CD14-positive monocyte (primary cell): ENCODE results near the gene KRTAP5-5. TPM values are rescaled to one million over a fixed set of nuclear protein-coding genes. Genes with fewer than 3 reads are reported as not detected.

Source experiments
- DNase-seq, 3 donors: peaks; one replicate each; pipeline ENCODE4 v3.0.0-alpha.2; 2011 to 2022
- H2AFZ ChIP-seq: 2 replicates; pipeline ENCODE4 v1.6.0; 2012; ENCODE audit warnings: mild to moderate bottlenecking, low read depth, low read length, inconsistent platforms; ENCODE audit not compliant: insufficient read depth, poor library complexity, severe bottlenecking
- H3K27ac ChIP-seq, 2 donors: 1 replicate in 1 of 2; 2 replicates in 1 of 2; pipeline ENCODE4 v1.5.1; 2012 to 2013; ENCODE audit warnings: low read length in 2 of 2, control low read depth in 1 of 2, inconsistent platforms in 1 of 2, low read depth in 1 of 2, mild to moderate bottlenecking in 1 of 2
- H3K27me3 ChIP-seq, 2 donors: one replicate each; pipeline versions ENCODE4 v1.6.0 to v1.6.1; 2011 to 2013; ENCODE audit warnings: low read length in 2 of 2; ENCODE audit not compliant: control insufficient read depth in 2 of 2, insufficient read depth in 2 of 2
- H3K36me3 ChIP-seq, 2 donors: replicated peaks in 1 of 2; 1 replicate in 1 of 2; 2 replicates in 1 of 2; pipeline versions ENCODE4 v1.5.1 to v1.6.1; 2012 to 2013; ENCODE audit warnings: low read length in 2 of 2, control low read depth in 1 of 2, inconsistent platforms in 1 of 2, mild to moderate bottlenecking in 1 of 2; ENCODE audit not compliant: insufficient read depth in 2 of 2, control insufficient read depth in 1 of 2
- H3K4me1 ChIP-seq, 2 donors: 1 replicate in 1 of 2; 2 replicates in 1 of 2; pipeline versions ENCODE4 v1.5.1 to v1.6.1; 2012 to 2013; ENCODE audit warnings: low read length in 2 of 2, control low read depth in 1 of 2, inconsistent platforms in 1 of 2, mild to moderate bottlenecking in 1 of 2, moderate library complexity in 1 of 2; ENCODE audit not compliant: insufficient read depth in 2 of 2, control insufficient read depth in 1 of 2
- H3K4me2 ChIP-seq: replicated peaks from 2 replicates; pipeline ENCODE3; 2012; ENCODE audit warnings: low read length, moderate library complexity, mild to moderate bottlenecking; ENCODE audit not compliant: poor library complexity, severe bottlenecking; ENCODE audit errors: extremely low read depth
- H3K4me3 ChIP-seq, 3 experiments: fragments of 200-600 bp in 1 of 3; sonication (generic) in 1 of 3; replicated peaks in 1 of 3; 1 replicate in 2 of 3; 2 replicates in 1 of 3; pipeline ENCODE4 v1.5.1; 2011 to 2013; ENCODE audit warnings: low read length in 3 of 3, mild to moderate bottlenecking in 3 of 3, control low read depth in 2 of 3, low read depth in 2 of 3, inconsistent platforms in 1 of 3, moderate library complexity in 1 of 3
- H3K79me2 ChIP-seq: 2 replicates; pipeline ENCODE4 v1.6.0; 2012; ENCODE audit warnings: mild to moderate bottlenecking, control low read depth, inconsistent platforms, low read length, moderate library complexity; ENCODE audit not compliant: insufficient read depth
- H3K9ac ChIP-seq: 2 replicates; pipeline ENCODE4 v1.6.0; 2017; ENCODE audit warnings: low read length, mild to moderate bottlenecking; ENCODE audit not compliant: insufficient read depth, poor library complexity, severe bottlenecking
- H3K9me3 ChIP-seq, 2 donors: replicated peaks in 1 of 2; 1 replicate in 1 of 2; 2 replicates in 1 of 2; pipeline versions ENCODE4 v1.5.1 to v1.6.1; 2012 to 2013; ENCODE audit warnings: low read length in 2 of 2, control low read depth in 1 of 2; ENCODE audit not compliant: control insufficient read depth in 1 of 2, insufficient read depth in 1 of 2
- H4K20me1 ChIP-seq: 2 replicates; pipeline ENCODE4 v1.6.0; 2012; ENCODE audit warnings: mild to moderate bottlenecking, low read length, control low read depth, moderate library complexity; ENCODE audit not compliant: insufficient read depth
- H3K27ac Mint-ChIP-seq, 7 donors: one replicate each; pipeline ENCODE4 v1.8.0; 2020; ENCODE audit warnings: mild to moderate bottlenecking in 7 of 7, mixed read lengths in 7 of 7, moderate library complexity in 6 of 7, inconsistent platforms in 2 of 7
- H3K27me3 Mint-ChIP-seq, 3 donors: one replicate each; pipeline ENCODE4 v1.8.0; 2021 to 2022; ENCODE audit warnings: low read depth in 3 of 3, mild to moderate bottlenecking in 3 of 3, mixed read lengths in 3 of 3, moderate library complexity in 3 of 3, inconsistent platforms in 1 of 3
- H3K36me3 Mint-ChIP-seq, 2 donors: one replicate each; pipeline ENCODE4 v1.8.0; 2020; ENCODE audit warnings: mixed read lengths in 2 of 2, inconsistent platforms in 1 of 2, mild to moderate bottlenecking in 1 of 2
- H3K4me1 Mint-ChIP-seq: one replicate; pipeline ENCODE4 v1.8.0; 2020; ENCODE audit warnings: mild to moderate bottlenecking, mixed read lengths
- H3K4me3 Mint-ChIP-seq, 2 donors: one replicate each; pipeline ENCODE4 v1.8.0; 2020; ENCODE audit warnings: mild to moderate bottlenecking in 2 of 2, mixed read lengths in 2 of 2, moderate library complexity in 1 of 2
- H3K9me3 Mint-ChIP-seq, 7 donors: one replicate each; pipeline ENCODE4 v1.8.0; 2020 to 2022; ENCODE audit warnings: mixed read lengths in 7 of 7, mild to moderate bottlenecking in 6 of 7, moderate library complexity in 6 of 7, inconsistent platforms in 2 of 7
- WGBS: methylation state at CpG from one replicate; pipeline ENCODE4 v1.1.5; 2013; ENCODE audit warnings: missing lambda C conversion rate; ENCODE audit not compliant: insufficient coverage; 5-methylcytosine and 5-hydroxymethylcytosine counted together
- intact Hi-C, 2 donors: fragments of 100-400 bp; cut with micrococcal nuclease; formaldehyde crosslinking; loops; one replicate each; pipeline versions ENCODE4 v1.15.0 to v1.15.1; 2023
- polyA plus RNA-seq, 3 donors: library from polyadenylated mRNA; depleted of rRNA in 1 of 3; unstranded in 2 of 3; stranded (reverse) in 1 of 3; fragments of 300-500 nt in 2 of 3; fragments of >200 nt in 1 of 3; fragmentation: Illumina TruSeq in 2 of 3; gene quantifications; 1 replicate in 2 of 3; 2 replicates in 1 of 3; pipeline ENCODE4 v1.2.3, GENCODE V29; 2012 to 2021
- TF ChIP-seq, protein P1 (sequence below): fragments of 200-600 bp; IDR thresholded peaks from one replicate; pipeline ENCODE4 v1.8.0; 2022; ENCODE audit warnings: antibody characterized with exemption, mild to moderate bottlenecking

The KRTAP5-5 gene
- polyA plus RNA-seq, 3 donors: not detected

DNA sequence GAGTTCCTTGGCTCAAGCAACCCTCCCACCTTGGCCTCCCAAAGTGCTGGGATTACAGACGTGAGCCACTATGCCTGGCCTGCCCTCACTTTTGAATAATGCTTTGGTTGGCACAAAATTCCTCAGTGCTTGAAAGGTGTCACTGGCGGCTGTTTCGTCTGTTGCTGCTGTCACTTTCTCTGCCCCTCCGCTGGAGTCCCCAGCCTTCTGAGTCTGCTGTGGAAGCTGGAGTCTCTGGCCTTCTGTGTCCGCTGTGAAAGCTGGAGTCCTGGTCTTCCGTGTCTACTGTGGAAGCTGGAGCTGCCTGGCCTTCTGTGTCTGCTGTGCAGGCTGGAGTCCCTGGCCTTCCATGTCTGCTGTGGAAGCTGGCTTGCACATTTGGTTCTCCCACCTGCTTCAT, 39.6 kb upstream of the KRTAP5-5 start:
- TF ChIP-seq, protein P1, sequence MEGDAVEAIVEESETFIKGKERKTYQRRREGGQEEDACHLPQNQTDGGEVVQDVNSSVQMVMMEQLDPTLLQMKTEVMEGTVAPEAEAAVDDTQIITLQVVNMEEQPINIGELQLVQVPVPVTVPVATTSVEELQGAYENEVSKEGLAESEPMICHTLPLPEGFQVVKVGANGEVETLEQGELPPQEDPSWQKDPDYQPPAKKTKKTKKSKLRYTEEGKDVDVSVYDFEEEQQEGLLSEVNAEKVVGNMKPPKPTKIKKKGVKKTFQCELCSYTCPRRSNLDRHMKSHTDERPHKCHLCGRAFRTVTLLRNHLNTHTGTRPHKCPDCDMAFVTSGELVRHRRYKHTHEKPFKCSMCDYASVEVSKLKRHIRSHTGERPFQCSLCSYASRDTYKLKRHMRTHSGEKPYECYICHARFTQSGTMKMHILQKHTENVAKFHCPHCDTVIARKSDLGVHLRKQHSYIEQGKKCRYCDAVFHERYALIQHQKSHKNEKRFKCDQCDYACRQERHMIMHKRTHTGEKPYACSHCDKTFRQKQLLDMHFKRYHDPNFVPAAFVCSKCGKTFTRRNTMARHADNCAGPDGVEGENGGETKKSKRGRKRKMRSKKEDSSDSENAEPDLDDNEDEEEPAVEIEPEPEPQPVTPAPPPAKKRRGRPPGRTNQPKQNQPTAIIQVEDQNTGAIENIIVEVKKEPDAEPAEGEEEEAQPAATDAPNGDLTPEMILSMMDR: no peak
- Histone ChIP-seq H3K4me3 (no peak overlapping the region), H2AFZ (no peak overlapping the region), H3K9ac (no peak overlapping the region), H3K4me2 (no peak overlapping the region), H3K27me3 (peaks cover 5 to 37% of the 10 kb centered on the region in 2 donors), H3K9me3 (peaks cover 7 to 27% of the 10 kb centered on the region in 2 donors), H3K36me3 (no peaks in the 10 kb centered on the region), H3K79me2 (no peaks in the 10 kb centered on the region), H3K4me1 (peaks cover 18 to 30% of the 10 kb centered on the region in 2 donors), H3K27ac (peak overlapping the region in 1 of 2 donors; percentile 75), H4K20me1 (no peaks in the 10 kb centered on the region)
- intact Hi-C loops: no loop called here
- H3K4me1 Mint-ChIP-seq: peaks cover 20% of the 10 kb centered on the region
- peaks cover 14 to 36% (median 19%) of the 10 kb centered on the region in 7 donors for H3K9me3 Mint-ChIP-seq
- WGBS: 93% methylated on average over 6 of the region's 6 CpGs
- H3K36me3 Mint-ChIP-seq: peaks cover 0 to 3% of the 10 kb centered on the region in 2 donors
- no peak overlapping the region for H3K4me3 Mint-ChIP-seq
- no peak for DNase-seq
- peaks cover 44 to 66% (median 51%) of the 10 kb centered on the region in 3 donors for H3K27me3 Mint-ChIP-seq
- peak overlapping the region in 3 of 7 donors; percentile 9 to 75 (median 37) for H3K27ac Mint-ChIP-seq

DNA sequence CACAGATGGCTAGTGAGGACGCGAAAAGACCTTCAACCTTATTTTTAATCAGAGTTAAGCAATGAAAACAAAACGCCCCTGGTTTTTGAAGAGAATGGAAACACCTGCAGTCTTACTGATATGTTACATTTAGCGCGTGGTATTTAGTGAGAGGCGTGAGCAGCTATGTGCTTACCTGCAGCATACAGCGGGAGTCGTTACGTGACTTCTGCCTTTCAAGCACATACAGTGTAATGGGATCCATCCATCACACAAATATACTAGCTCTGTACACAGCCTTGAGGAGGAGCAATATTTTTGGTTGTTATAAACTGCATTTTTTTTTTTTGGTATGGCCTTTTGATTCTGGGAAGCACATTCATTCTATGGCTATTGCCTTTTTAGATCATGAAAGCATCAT, 36.9 kb upstream of the KRTAP5-5 start:
- DNase-seq: no peak
- TF ChIP-seq, protein P1: no peak
- no peaks in the 10 kb centered on the region for H3K79me2 ChIP-seq
- H3K4me3 ChIP-seq: no peak overlapping the region
- Mint-ChIP-seq H3K27ac (no peak overlapping the region), H3K9me3 (peaks cover 14 to 32% (median 16%) of the 10 kb centered on the region in 7 donors), H3K4me1 (peaks cover 20% of the 10 kb centered on the region), H3K4me3 (peak overlapping the region in 1 of 2 donors; percentile 50), H3K36me3 (peaks cover 0 to 3% of the 10 kb centered on the region in 2 donors), H3K27me3 (peaks cover 46 to 63% (median 49%) of the 10 kb centered on the region in 3 donors)
- H2AFZ ChIP-seq: no peak overlapping the region
- no peak overlapping the region for H3K27ac ChIP-seq
- intact Hi-C loops: no loop called here
- no peak overlapping the region for H3K9ac ChIP-seq
- H4K20me1 ChIP-seq: no peaks in the 10 kb centered on the region
- H3K4me2 ChIP-seq: no peak overlapping the region
- no CpG with 5 or more reads among the region's 9 CpGs for WGBS
- peaks cover 7 to 27% of the 10 kb centered on the region in 2 donors for H3K9me3 ChIP-seq
- H3K27me3 ChIP-seq: peaks cover 0 to 24% of the 10 kb centered on the region in 2 donors
- peaks cover 18 to 27% of the 10 kb centered on the region in 2 donors for H3K4me1 ChIP-seq
- no peaks in the 10 kb centered on the region for H3K36me3 ChIP-seq
